Measurements from ENCODE around the gene GM2A.
"Not testable (repeated sequence)": the region's sequence is repeated elsewhere in the genome, so short reads cannot be mapped to it uniquely, and the experiment has no call there.

The GM2A gene

GRCh38 chr5:151298063-151298855, 45.3 kb downstream of the GM2A start:
- TF ChIP-seq CTCF (IDR thresholded peaks at IDR 0.05; ENCODE audit: low read depth, low read length), result peak; percentile 55

GRCh38 chr5:151303666-151304065, 50.7 kb downstream of the GM2A start, which contains the start of gene SLC36A3:
Gene SLC36A3, minus strand, starts transcription at chr5:151303766. Its CDS starts 412 bp downstream, at chr5:151303354.
- no peak for TF ChIP-seq CTCF (IDR thresholded peaks at IDR 0.05; ENCODE audit: low read depth, low read length)
- DNase-seq (ENCODE audit: extremely low read depth, low read depth), result no peak

More at GRCh38 chr5:151298063-151298855, 45.3 kb downstream of the GM2A start:
- peak; percentile 11 for DNase-seq (ENCODE audit: extremely low read depth, low read depth)

- DNase-seq (ENCODE audit: extremely low read depth, low read depth), result not testable (repeated sequence)
Observed at GRCh38 chr5:151309266-151309665, 56.3 kb downstream of the GM2A start.

GRCh38 chr5:151309821-151310220, 56.8 kb downstream of the GM2A start:
- DNase-seq (ENCODE audit: extremely low read depth, low read depth), result not testable (repeated sequence)

- DNase-seq (ENCODE audit: extremely low read depth, low read depth), result no peak
Observed at GRCh38 chr5:151310932-151311331, 57.9 kb downstream of the GM2A start.

GRCh38 chr5:151312756-151313324, 59.9 kb downstream of the GM2A start:
- DNase-seq (ENCODE audit: extremely low read depth, low read depth), result no peak
- no peak for TF ChIP-seq CTCF (IDR thresholded peaks at IDR 0.05; ENCODE audit: low read depth, low read length)

More at GRCh38 chr5:151310932-151311331, 57.9 kb downstream of the GM2A start:
- no peak for TF ChIP-seq CTCF (IDR thresholded peaks at IDR 0.05; ENCODE audit: low read depth, low read length)

GRCh38 chr5:151313357-151313756, 60.4 kb downstream of the GM2A start:
- TF ChIP-seq CTCF (IDR thresholded peaks at IDR 0.05; ENCODE audit: low read depth, low read length), result no peak
- DNase-seq (ENCODE audit: extremely low read depth, low read depth), result no peak

- peak; percentile 92 for TF ChIP-seq CTCF (IDR thresholded peaks at IDR 0.05; ENCODE audit: low read depth, low read length)
- peak; percentile 8 for DNase-seq (ENCODE audit: extremely low read depth, low read depth)
Observed at GRCh38 chr5:151315998-151316597, 63.1 kb downstream of the GM2A start.
